Measurements from ENCODE around the gene C4A.

DNA sequence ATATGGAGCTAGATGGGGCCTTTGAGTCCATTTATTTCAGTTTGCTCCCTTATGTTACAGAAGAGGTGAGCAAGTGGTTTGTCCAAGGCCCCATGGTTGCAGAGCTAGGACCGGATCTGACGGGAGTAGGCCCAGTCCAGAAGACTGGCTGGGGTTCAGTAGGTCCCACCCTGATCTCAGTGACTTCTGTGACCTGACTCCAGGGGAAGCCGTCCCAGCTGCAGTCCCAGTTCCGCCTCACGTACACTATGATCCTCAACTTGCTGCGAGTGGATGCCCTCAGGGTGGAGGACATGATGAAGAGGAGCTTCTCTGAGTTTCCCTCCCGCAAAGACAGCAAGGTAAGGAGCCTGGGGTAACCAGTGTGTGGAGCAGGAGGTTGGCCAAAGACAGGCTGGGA is 15.4 kb upstream of the C4A start:
- TF ChIP-seq, protein P1, sequence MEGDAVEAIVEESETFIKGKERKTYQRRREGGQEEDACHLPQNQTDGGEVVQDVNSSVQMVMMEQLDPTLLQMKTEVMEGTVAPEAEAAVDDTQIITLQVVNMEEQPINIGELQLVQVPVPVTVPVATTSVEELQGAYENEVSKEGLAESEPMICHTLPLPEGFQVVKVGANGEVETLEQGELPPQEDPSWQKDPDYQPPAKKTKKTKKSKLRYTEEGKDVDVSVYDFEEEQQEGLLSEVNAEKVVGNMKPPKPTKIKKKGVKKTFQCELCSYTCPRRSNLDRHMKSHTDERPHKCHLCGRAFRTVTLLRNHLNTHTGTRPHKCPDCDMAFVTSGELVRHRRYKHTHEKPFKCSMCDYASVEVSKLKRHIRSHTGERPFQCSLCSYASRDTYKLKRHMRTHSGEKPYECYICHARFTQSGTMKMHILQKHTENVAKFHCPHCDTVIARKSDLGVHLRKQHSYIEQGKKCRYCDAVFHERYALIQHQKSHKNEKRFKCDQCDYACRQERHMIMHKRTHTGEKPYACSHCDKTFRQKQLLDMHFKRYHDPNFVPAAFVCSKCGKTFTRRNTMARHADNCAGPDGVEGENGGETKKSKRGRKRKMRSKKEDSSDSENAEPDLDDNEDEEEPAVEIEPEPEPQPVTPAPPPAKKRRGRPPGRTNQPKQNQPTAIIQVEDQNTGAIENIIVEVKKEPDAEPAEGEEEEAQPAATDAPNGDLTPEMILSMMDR (optimal IDR thresholded peaks at IDR 0.05 in 1 of 3, IDR thresholded peaks at IDR 0.05 in 1 of 3, conservative IDR thresholded peaks at IDR 0.05 in 1 of 3; ENCODE audit: extremely low read depth in 1 of 3, insufficient read depth in 2 of 3, low read length in 3 of 3), result no peak
- TF ChIP-seq EZH2 (IDR thresholded peaks at IDR 0.05; ENCODE audit: low read length), result no peak
